Stromal cell of bone marrow (primary cell): ENCODE measurements around the gene RGS12.

Source experiments
- DNase-seq: peaks from one replicate; pipeline ENCODE4 v3.0.0-alpha.2; 2012; ENCODE audit warnings: low read depth

Gene RGS12, protein sequence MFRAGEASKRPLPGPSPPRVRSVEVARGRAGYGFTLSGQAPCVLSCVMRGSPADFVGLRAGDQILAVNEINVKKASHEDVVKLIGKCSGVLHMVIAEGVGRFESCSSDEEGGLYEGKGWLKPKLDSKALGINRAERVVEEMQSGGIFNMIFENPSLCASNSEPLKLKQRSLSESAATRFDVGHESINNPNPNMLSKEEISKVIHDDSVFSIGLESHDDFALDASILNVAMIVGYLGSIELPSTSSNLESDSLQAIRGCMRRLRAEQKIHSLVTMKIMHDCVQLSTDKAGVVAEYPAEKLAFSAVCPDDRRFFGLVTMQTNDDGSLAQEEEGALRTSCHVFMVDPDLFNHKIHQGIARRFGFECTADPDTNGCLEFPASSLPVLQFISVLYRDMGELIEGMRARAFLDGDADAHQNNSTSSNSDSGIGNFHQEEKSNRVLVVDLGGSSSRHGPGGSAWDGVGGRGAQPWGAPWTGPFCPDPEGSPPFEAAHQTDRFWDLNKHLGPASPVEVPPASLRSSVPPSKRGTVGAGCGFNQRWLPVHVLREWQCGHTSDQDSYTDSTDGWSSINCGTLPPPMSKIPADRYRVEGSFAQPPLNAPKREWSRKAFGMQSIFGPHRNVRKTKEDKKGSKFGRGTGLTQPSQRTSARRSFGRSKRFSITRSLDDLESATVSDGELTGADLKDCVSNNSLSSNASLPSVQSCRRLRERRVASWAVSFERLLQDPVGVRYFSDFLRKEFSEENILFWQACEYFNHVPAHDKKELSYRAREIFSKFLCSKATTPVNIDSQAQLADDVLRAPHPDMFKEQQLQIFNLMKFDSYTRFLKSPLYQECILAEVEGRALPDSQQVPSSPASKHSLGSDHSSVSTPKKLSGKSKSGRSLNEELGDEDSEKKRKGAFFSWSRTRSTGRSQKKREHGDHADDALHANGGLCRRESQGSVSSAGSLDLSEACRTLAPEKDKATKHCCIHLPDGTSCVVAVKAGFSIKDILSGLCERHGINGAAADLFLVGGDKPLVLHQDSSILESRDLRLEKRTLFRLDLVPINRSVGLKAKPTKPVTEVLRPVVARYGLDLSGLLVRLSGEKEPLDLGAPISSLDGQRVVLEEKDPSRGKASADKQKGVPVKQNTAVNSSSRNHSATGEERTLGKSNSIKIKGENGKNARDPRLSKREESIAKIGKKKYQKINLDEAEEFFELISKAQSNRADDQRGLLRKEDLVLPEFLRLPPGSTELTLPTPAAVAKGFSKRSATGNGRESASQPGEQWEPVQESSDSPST (N-terminal part only)

DNA sequence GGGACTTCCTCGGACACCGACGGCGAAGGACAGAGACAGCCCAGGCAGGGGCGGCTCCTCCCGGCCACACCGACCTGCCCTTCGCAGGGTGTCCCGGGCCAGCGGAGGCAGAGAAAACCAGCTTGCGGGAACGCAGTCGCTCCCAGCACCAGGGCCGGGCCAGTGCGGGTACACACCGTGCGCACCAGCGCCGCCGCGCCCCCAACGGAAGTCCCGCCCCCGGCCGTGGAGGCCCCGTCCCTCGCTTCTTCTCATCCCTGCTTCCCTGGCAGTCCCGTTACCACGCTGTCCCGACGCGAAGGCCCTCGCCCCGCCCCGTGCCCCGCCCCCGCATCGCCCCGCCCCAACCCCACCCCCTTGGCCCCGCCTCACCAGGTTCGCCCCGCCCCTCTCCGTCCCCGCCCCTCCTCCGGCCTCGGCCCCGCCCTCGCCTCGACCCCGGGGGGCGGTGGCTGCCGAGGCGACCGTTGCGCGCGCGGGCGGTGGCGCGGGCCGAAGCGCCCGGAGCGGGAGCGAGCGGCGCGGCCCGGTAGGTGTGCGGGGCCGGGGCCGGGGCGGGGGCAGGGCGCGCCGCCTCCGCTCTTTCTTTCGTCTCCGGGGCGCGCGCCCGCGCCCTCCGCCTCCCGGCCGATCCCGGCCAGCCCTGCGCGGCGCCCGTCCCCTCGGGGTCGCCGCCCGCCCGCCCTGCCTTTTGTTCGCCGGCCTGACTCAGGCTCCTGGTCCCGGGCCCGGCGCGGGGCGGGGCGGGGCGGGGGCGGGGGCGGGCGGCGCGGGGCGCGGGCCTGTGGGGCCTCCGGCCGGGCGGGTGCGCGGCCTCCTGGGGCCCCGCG is at the start of gene RGS12:
RGS12 (plus strand) TSS at position 451 of the 830 bp plus-strand sequence. CDS start 23,150 bp downstream, outside the sequence.
- peak; percentile 85 for DNase-seq

DNA sequence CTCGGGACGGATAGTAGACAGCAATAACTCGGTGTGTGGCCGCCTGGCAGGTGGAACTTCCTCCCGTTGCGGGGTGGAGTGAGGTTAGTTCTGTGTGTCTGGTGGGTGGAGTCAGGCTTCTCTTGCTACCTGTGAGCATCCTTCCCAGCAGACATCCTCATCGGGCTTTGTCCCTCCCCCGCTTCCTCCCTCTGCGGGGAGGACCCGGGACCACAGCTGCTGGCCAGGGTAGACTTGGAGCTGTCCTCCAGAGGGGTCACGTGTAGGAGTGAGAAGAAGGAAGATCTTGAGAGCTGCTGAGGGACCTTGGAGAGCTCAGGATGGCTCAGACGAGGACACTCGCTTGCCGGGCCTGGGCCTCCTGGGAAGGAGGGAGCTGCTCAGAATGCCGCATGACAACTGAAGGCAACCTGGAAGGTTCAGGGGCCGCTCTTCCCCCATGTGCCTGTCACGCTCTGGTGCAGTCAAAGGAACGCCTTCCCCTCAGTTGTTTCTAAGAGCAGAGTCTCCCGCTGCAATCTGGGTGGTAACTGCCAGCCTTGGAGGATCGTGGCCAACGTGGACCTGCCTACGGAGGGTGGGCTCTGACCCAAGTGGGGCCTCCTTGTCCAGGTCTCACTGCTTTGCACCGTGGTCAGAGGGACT is 49.6 kb upstream of the RGS12 start:
- no peak for DNase-seq

GRCh38 chr4:3244002-3244401 is 48.8 kb upstream of the RGS12 start:
- DNase-seq: no peak

DNA sequence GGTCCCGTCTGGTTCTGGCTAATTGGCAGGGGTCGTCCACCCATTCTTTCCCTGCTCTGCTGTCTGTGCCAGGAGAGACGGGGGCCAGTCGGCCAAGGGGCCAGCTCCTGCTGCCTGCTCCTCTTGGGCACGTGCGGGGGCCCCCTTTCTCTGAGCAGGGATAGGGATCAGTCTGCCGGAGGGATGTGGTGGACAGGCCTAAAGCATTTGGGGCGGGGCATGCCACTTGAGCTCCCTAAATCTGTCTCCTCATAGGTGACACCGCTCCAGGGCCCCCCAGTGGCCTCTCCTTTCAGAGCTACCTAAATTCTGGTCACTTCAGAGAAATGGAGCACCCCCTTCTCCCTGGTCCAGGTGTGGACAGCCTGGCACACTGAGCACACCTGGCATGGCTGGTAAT is 48.1 kb upstream of the RGS12 start:
- DNase-seq: no peak

DNA sequence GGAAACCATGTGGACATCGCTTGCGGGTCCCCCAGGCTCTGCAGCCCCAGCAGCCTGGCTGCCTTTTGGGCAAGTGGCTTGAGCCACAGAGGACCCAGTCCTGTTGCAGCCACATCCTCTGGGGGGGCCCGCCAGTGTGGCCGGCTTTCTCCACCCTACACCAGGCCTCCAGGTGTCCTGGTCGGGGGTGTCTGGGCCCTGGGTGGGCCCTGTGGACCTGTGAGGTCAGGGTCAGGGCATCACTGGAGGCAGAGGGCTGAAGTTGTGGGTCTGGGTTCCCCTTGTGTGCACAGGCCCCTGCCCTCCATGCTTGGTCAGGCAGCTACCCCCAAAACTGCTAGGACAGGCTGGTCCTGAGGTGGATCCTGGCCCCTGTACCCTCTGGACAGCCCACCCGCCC is 47.1 kb upstream of the RGS12 start:
- no peak for DNase-seq

DNA sequence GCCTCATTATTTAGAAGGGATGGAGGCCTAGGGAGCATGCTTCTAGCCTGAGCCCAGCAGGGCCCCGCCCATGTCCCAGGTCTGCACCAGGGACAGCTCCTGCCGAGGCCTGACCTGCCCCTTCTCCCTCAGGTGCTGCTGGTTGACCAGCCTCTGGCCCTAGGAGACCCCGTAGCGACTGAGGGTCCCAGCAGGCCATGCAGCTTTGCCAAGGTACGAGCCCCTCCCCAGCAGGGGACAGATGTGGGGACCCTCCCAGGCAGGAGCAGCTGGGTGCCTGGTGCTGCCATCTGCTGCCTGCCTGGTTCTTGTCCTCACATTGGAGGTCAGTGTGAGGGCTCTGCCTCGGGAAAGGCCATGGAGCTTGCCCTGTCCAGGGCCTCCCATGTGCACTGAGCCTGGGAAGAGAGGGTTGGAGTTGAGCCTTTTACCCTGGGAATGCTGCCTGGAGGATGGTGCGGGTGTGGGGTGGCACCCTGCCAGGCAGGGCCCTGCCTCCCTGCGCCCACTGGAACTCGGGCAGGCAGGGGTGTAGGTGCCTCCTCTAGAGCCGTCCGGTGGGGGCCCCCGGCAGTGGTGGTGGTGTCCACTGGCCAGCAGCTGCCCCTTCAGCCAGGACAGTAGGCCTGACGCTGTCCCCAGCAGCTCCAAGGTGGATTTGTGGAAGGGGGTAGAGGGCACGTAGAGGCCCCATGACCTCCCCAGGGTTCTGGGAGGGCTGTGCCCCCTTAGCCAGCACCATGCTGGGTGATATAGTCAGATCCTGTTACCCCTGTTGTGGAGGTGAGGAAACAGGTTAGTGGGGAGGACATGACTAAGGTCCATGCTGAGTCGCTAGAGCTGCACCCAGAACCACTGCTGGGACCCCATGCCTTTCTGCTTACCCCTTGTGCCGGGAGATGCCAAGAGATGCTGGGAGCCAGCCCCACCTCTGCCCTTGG is 46.1 kb upstream of the RGS12 start:
- DNase-seq: no peak

GRCh38 chr4:3247399-3248177 is 45.2 kb upstream of the RGS12 start:
- no peak for DNase-seq

GRCh38 chr4:3248178-3248480 is 44.7 kb upstream of the RGS12 start:
- no peak for DNase-seq

GRCh38 chr4:3248811-3249661 is 43.8 kb upstream of the RGS12 start, which contains the start of gene MSANTD1:
Gene MSANTD1 (plus strand): TSS chr4:3249159. CDS start chr4:3249223, 64 bp downstream.
- DNase-seq: peak; percentile 36

- DNase-seq: no peak
Measured at GRCh38 chr4:3249711-3250437, 42.9 kb upstream of the RGS12 start.

- no peak for DNase-seq
Measured at GRCh38 chr4:3250438-3250955, 42.3 kb upstream of the RGS12 start.

DNA sequence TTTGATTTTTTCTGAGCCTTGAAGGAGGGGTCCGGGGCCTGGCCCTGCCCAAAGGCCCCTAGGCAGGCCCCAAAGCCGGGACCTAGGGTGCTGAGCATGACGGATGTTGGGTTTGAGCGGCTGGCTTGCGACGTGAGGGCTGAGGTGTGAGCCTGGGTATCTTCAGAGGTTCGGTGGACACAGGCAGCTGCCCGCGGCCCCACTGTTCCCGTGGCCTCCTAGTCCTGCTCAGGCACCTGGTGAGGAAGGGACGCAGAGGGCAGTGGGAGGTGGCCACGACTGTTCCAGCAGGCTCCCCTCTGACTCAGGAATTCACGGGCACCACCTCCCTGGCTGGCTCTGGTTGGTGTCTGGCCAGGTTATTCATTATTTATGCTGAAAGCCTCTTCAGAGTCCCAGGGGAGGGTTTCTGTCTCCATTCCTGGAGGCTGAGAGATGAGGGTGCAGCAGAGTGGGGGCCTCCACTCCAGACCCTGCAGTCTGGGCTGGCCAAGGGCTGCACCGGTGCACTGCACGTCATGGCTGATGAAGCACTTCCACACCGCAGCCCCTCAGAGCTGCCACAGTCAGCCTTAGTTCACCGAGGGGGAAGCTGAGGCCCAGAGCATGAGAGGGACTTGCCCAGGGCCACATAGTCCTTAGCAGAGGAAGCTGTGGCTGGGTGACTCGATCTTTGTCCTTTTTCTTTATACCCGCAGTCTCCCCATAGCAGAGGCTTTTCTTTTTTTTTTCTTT is 41.7 kb upstream of the RGS12 start:
- DNase-seq: no peak

DNA sequence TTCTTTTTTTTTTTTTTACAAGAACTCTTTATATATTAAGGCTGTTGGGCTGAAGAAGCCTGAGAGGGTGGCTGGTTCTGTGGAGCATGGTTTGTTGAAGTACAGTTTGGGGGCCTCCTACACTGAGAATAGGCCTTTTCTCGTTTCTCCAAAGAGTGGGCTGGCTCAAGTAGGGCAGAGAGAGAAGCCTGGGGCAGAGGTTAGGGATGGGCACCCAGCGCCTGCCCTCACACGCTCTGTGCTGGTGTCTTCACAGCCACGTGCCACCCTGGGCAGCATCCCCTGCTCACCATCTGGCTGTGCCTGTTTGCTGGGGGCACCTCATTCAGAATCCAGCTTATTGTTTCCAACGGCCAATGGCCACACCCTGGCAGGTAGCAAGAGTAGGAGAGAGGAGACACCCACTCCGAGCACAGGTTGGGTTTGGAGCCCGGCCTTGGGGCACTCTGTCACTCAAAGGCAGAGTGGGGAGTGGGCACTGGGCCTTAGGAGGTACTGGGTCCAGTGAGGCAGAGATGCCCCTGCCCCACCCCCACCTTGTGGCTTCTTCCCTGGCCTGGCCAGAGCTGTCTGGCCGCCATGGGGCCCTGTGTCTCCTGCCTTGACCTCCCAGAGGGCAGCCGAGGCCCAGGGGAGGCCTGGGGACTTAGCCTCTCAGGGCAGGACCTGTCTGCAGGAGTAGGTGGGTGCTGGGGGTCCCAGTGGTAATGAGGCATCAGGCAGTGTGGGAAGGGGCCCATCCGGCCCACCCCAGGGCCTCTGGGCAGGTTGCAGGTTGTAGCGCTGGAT is 40.9 kb upstream of the RGS12 start:
- DNase-seq: no peak

GRCh38 chr4:3252480-3252828 is 40.4 kb upstream of the RGS12 start:
- no peak for DNase-seq

DNA sequence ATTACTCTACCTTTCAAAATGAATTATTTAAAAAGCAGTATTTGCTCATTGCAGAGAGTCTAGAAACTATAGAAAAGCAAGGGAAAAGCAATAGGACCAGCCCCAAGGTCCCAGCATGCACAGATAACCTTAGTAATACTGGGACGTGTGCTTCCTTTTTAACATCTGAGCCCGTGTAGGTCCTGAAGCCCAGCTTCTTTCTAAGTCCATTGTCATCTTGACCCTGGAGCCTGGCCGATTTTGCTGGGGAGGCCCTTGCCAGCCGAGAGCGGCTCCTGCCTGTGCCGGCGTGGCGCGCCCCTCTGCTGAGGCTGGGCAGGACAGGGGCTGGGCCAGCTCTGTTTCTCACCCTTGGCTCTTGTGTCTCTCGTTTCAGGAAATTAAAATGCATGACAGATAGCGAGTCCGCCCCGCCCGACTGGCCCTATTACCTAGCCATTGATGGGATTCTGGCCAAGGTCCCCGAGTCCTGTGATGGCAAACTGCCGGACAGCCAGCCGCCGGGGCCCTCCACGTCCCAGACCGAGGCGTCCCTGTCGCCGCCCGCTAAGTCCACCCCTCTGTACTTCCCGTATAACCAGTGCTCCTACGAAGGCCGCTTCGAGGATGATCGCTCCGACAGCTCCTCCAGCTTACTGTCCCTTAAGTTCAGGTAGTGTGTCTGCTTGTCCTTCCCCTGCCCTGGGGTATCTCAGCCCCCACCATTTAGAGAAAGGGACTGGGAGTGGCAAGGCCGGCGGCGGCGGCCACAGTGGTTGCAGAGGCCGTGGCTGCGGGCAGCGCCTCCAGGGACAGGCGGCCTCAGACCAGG is 39.8 kb upstream of the RGS12 start:
- DNase-seq: no peak
